Mammary epithelial cell (primary cell): ENCODE results near the gene SLC16A8.

ENCODE experiments used
- EZH2 ChIP-seq: IDR thresholded peaks from 2 replicates; pipeline ENCODE4 v1.6.1; 2012; ENCODE audit warnings: low read length, inconsistent platforms, borderline replicate concordance
- TF ChIP-seq, protein P1 (sequence below), 2 donors: IDR thresholded peaks in 1 of 2; conservative IDR thresholded peaks in 1 of 2; 2 replicates each; pipeline ENCODE4 v1.5.1; 2011 to 2012; ENCODE audit warnings: inconsistent platforms in 2 of 2, low read length in 2 of 2, mild to moderate bottlenecking in 2 of 2, control low read depth in 1 of 2, low read depth in 1 of 2; ENCODE audit not compliant: insufficient read depth in 1 of 2; ENCODE audit errors: extremely low read depth in 1 of 2

- no peak for TF ChIP-seq EZH2
- TF ChIP-seq, protein P1, sequence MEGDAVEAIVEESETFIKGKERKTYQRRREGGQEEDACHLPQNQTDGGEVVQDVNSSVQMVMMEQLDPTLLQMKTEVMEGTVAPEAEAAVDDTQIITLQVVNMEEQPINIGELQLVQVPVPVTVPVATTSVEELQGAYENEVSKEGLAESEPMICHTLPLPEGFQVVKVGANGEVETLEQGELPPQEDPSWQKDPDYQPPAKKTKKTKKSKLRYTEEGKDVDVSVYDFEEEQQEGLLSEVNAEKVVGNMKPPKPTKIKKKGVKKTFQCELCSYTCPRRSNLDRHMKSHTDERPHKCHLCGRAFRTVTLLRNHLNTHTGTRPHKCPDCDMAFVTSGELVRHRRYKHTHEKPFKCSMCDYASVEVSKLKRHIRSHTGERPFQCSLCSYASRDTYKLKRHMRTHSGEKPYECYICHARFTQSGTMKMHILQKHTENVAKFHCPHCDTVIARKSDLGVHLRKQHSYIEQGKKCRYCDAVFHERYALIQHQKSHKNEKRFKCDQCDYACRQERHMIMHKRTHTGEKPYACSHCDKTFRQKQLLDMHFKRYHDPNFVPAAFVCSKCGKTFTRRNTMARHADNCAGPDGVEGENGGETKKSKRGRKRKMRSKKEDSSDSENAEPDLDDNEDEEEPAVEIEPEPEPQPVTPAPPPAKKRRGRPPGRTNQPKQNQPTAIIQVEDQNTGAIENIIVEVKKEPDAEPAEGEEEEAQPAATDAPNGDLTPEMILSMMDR (conservative IDR thresholded peaks at IDR 0.05 in 1 of 2, IDR thresholded peaks at IDR 0.05 in 1 of 2; ENCODE audit: extremely low read depth in 1 of 2, insufficient read depth in 1 of 2, low read depth in 1 of 2, low read length in 2 of 2) = no peak
Observed at GRCh38 chr22:38046070-38046748, 37.8 kb downstream of the SLC16A8 start.
